ENCODE results near the gene PKNOX2.

- no peak for TF ChIP-seq POLR2A (IDR thresholded peaks at IDR 0.05; ENCODE audit: low read depth, low read length)
- TF ChIP-seq TAF1 (IDR thresholded peaks at IDR 0.05; ENCODE audit: borderline replicate concordance, low read depth, low read length) = no peak
- TF ChIP-seq POLR2AphosphoS5 (IDR thresholded peaks at IDR 0.05; ENCODE audit: low read depth, low read length) = no peak
These were observed 266.5 kb downstream of the PKNOX2 start for GRCh38 chr11:125431009-125431408.

Measured in GM12892 (cell line).